Muscle layer of duodenum (tissue), 2 donors: Measurements from ENCODE around the gene TMEM106C.

ENCODE experiments used
- H3K27ac ChIP-seq: one replicate; pipeline ENCODE4 v1.7.0; 2013; ENCODE audit warnings: mild to moderate bottlenecking, low read length
- H3K27me3 ChIP-seq: one replicate; pipeline ENCODE4 v1.7.0; 2013; ENCODE audit warnings: low read depth, mild to moderate bottlenecking, control low read depth, low read length
- H3K36me3 ChIP-seq, 2 donors: one replicate each; pipeline ENCODE4 v1.7.0; 2013; ENCODE audit warnings: low read length in 2 of 2, control low read depth in 1 of 2, mild to moderate bottlenecking in 1 of 2; ENCODE audit not compliant: insufficient read depth in 2 of 2, control insufficient read depth in 1 of 2
- H3K4me1 ChIP-seq, 2 donors: one replicate each; pipeline ENCODE4 v1.7.0; 2013; ENCODE audit warnings: low read length in 2 of 2, mild to moderate bottlenecking in 2 of 2, control low read depth in 1 of 2, moderate library complexity in 1 of 2; ENCODE audit not compliant: insufficient read depth in 2 of 2, control insufficient read depth in 1 of 2
- H3K4me3 ChIP-seq, 2 donors: one replicate each; pipeline ENCODE4 v1.7.0; 2013; ENCODE audit warnings: low read length in 2 of 2, low read depth in 1 of 2, mild to moderate bottlenecking in 1 of 2
- H3K9me3 ChIP-seq, 2 donors: one replicate each; pipeline ENCODE4 v1.7.0; 2013; ENCODE audit warnings: low read length in 2 of 2, control low read depth in 1 of 2, mild to moderate bottlenecking in 1 of 2; ENCODE audit not compliant: control insufficient read depth in 1 of 2
- donor health status: healthy.

Gene TMEM106C

DNA sequence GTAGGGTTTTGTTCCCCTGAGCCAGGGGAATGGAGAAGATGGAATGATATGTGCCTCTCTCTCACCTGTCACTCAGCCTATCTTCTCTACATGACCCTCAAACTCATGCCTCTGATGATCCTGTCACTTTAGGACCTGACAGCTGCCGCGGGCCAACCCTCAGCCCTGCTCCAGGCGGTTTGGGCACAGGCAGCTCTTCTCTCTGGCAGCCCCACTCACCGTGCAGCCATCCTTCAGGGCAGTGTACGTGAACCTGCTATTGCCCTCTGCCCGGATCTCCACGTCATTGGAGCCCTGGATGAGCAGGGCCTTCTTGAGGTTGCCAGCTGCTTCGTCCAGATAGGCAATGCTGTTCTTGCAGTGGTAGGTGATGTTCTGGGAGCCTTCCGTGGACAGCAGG, 10.5 kb downstream of the TMEM106C start:
- Histone ChIP-seq H3K36me3 (peaks cover 0 to 4% of the 10 kb centered on the region in 2 donors), H3K4me3 (no peak overlapping the region), H3K27me3 (no peaks in the 10 kb centered on the region), H3K9me3 (no peaks in the 10 kb centered on the region), H3K4me1 (no peaks in the 10 kb centered on the region), H3K27ac (no peak overlapping the region)

DNA sequence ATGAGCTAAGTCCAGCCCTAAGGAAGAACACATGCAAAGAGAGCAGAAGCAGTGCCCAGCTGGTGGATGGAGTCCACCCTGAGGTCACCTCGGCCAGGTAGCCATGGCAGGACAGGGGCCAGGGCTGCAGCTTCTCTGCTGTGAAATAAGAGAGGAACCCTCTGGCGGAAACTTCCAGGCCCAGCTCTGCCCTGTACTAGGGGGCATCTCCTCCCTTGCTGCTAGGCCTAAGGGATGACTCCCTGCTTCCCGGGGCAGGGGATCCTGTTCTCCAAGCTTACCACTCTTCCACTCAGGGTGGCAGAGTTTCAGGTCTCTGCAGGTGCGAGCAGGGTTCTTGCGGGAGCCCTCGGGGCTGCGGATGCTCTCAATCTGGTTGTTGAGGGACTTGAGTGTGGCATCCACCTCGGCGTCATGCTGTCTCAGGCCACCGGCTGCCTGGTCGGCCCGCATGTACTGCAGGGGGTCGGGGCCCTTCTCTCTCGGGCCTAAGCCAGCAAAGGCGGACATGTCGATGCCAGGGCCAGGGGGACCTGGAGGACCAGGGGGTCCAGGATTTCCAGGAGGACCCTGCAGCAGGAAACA, 11.7 kb downstream of the TMEM106C start:
- no peaks in the 10 kb centered on the region for H3K9me3 ChIP-seq
- no peaks in the 10 kb centered on the region for H3K36me3 ChIP-seq
- H3K27ac ChIP-seq, result no peak overlapping the region
- H3K27me3 ChIP-seq, result no peaks in the 10 kb centered on the region
- no peaks in the 10 kb centered on the region for H3K4me1 ChIP-seq
- no peak overlapping the region for H3K4me3 ChIP-seq

DNA sequence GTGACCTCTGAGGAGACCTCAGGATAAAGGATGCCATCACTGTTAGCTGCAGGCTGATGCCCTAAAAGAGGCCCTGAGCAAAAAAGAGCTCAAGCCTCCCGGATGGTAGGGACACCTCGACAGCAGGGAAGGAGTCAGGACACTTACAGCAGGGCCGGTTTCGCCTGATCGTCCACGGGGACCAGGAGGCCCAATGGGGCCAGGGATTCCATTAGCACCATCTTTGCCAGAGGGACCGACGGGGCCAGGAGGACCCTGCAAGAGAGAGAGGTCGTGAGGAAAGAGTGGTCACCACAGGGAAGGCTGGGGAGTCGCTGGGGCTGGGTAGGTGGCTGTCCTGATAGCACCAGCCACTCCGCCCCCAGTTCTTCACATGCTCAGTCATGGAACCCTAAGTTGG, 12.4 kb downstream of the TMEM106C start:
- Histone ChIP-seq H3K36me3 (no peaks in the 10 kb centered on the region), H3K9me3 (no peaks in the 10 kb centered on the region), H3K27me3 (no peaks in the 10 kb centered on the region), H3K4me3 (no peak overlapping the region), H3K27ac (no peak overlapping the region), H3K4me1 (no peaks in the 10 kb centered on the region)

DNA sequence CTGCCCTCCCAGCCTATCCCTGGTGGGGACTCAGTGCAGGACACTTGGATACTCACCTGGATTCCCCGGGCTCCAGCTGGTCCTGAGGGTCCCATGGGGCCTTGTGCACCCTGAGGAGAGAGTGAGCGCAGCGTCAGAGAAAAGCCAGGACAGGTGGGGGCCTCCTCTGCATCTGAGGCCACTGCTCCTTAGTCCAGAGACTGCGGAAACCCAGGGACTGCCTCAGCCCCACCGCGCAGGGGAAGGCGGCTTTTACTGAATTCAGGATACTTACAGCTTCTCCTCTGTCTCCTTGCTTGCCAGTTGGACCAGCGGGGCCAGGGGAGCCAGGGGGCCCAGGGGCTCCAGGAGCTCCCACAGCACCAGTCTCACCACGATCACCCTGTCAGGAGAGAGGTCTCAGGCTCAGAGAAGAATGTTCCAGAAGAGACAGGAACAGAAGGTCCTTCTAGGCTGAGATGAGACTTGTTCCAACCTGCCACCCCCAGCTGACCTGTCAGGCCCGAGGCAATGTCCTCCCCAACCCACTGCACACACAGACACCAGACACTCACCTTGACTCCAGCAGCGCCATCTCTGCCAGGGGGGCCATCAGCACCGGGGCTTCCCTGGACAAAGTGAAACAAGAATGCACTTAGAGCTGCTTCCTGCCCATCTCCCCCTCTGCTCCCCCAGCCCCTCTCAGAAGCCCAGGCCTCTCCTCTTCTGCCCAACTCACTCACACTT, 13.8 kb downstream of the TMEM106C start:
- Histone ChIP-seq H3K4me3 (no peak overlapping the region), H3K27me3 (no peaks in the 10 kb centered on the region)

DNA sequence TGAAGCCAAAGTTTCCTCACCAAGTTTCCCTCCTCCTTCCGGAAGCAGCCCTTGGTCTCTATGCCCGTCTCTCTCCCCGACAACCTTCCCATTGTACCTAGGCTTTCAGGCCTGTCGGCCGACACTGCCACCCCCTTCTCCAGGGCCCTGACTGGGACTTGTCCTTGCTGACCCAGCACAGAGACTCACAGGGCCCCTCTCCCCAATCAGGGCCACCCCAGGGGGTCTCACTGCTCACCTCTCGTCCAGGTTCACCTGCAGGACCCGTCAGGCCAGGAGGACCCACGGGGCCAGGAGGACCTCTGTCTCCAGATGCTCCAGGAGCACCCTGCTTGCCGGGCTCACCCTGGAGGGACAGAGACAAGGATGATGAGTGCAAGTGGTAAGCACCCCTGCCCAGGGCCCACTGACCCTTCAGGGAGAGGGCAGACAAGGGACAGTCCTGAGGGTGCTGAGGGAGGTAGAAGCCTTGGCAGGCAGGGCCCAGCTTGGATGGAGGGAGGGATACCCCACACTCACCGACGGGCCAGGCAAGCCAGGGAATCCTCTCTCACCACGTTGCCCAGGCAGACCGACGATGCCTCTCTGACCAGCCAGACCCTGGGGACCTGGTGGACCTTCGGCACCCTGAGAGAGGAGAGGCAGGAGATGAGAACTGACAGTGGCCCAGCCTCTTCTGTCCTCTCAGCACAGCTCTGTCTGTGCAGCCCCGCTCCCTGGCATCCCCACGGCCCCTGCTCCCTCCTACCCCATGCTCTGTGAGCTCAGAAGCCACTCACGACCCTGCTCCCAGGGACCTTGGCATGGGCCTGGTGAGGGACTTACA, 14.6 kb downstream of the TMEM106C start:
- Histone ChIP-seq H3K27me3 (no peaks in the 10 kb centered on the region), H3K36me3 (no peaks in the 10 kb centered on the region), H3K4me1 (no peaks in the 10 kb centered on the region), H3K9me3 (no peaks in the 10 kb centered on the region), H3K4me3 (no peak overlapping the region), H3K27ac (no peak overlapping the region)

More for the DNA sequence above, 13.8 kb downstream of the TMEM106C start:
- no peak overlapping the region for H3K27ac ChIP-seq
- no peaks in the 10 kb centered on the region for H3K9me3 ChIP-seq
- H3K36me3 ChIP-seq, result no peaks in the 10 kb centered on the region
- no peaks in the 10 kb centered on the region for H3K4me1 ChIP-seq

DNA sequence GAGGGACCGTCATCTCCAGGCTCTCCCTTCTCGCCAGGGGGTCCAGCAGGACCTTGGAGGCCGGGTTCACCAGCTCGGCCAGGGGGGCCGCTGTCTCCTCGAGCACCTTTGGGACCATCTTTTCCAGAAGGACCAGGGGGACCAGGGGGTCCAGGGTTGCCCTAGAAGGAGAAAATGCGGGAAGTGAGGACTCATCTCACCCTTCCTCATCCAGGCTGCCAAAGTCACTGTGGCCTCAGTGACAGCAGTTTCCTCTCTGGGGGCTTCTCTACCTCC, 15.1 kb downstream of the TMEM106C start:
- H3K4me1 ChIP-seq, result no peaks in the 10 kb centered on the region

DNA sequence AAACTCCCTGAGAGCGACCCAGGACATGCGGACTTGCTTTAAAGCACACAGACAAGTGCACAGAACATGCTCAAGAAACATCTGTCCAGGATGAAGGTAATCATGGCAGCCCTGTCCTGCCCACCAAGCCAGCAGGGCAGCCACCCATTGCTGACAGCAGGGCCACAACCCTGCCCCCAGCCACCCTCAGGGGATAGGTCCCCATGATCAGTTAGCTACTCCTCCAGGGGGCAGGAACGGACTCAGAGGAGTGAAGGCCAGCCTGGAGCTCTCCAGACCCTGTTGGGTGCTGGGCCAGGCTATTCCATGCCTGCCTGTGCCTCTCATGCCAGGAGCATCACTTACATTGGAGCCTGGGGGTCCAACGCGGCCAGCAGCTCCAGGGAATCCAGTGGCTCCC, 15.8 kb downstream of the TMEM106C start:
- no peaks in the 10 kb centered on the region for H3K27me3 ChIP-seq
- H3K4me1 ChIP-seq, result no peaks in the 10 kb centered on the region
- H3K4me3 ChIP-seq, result no peak overlapping the region
- H3K27ac ChIP-seq, result no peak overlapping the region
- H3K9me3 ChIP-seq, result no peaks in the 10 kb centered on the region
- no peaks in the 10 kb centered on the region for H3K36me3 ChIP-seq

More for the DNA sequence above, 15.1 kb downstream of the TMEM106C start:
- Histone ChIP-seq H3K27me3 (no peaks in the 10 kb centered on the region), H3K36me3 (no peaks in the 10 kb centered on the region), H3K9me3 (no peaks in the 10 kb centered on the region), H3K4me3 (no peak overlapping the region), H3K27ac (no peak overlapping the region)

DNA sequence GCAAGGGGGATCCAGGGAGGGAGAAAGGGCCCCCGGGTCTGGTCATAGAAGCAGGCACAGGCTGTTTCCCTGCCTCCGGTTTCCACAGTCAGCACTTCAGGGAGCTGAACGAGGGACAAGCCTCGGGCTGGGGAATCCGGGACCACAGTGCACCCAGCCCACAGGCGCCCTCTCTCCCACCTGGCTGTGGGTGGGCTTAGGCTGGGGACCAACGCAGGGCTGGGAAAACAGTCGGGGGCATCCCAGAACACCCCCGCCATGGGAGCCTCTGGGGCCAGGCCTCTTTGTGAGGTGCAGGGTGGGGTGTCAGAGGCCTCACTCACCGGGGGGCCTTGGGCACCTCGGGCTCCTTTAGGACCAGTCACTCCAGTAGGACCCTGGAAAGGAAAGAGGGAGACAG, 16.3 kb downstream of the TMEM106C start:
- Histone ChIP-seq H3K9me3 (no peaks in the 10 kb centered on the region), H3K27me3 (no peaks in the 10 kb centered on the region), H3K36me3 (no peaks in the 10 kb centered on the region), H3K4me1 (no peaks in the 10 kb centered on the region), H3K27ac (no peak overlapping the region), H3K4me3 (no peak overlapping the region)

DNA sequence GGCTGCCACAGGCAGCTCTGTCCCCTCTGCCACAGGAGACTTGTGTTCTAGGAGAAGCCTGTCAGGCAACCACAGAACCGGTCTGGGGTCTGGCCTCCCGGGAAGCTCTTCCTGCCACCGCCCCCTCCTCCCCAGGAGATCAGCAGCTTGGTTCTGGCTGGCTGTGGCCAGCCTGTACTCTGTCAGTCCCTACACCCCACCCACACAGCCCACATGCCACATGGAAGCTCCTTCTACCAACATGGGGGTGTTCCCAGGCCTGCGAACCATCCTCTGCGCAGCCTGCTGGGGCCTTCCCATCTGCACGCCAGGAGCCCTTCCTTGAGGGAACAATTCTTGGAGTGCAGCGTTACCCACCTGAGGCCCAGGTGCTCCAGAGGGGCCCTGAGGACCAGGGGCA, 16.8 kb downstream of the TMEM106C start:
- Histone ChIP-seq H3K9me3 (no peaks in the 10 kb centered on the region), H3K4me3 (no peak overlapping the region), H3K27ac (no peak overlapping the region), H3K4me1 (no peaks in the 10 kb centered on the region), H3K36me3 (no peaks in the 10 kb centered on the region), H3K27me3 (no peaks in the 10 kb centered on the region)

DNA sequence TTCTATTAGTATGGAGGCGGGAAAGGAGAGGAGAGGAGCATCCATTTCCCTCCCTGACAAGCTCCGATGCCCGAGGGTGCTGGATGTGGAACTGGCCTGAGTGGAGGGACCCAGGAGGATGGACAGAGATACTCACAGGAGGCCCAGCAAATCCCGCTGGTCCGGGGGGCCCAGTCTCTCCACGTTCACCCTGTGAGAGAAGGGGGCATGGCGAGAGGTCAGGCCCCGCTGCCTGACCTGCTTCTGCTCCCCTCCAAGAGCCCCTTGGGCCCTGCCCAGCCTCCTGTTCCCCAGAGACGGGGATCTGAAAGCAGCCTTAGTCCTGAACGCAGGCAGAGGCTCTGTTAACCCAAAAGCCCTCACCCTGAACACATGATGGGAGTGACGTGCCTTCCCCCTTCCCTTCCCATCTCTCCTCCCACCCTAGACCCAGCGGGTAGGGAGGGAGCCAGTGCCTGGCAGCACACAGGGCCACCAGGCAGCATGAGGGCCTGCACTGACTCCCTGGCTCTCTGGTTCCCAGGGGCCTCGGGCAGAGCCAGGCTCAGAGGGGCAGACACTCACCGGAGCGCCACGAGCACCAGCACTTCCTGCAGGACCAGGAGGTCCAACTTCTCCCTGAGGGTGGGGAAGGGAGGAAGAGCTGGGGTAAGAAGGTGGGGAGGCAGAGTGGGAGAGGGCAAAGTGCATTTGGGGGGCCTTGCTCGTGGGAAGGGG, 17.5 kb downstream of the TMEM106C start:
- H3K27me3 ChIP-seq, result no peaks in the 10 kb centered on the region
- H3K9me3 ChIP-seq, result no peaks in the 10 kb centered on the region
- no peak overlapping the region for H3K27ac ChIP-seq
- H3K4me1 ChIP-seq, result no peaks in the 10 kb centered on the region
- no peaks in the 10 kb centered on the region for H3K36me3 ChIP-seq
- no peak overlapping the region for H3K4me3 ChIP-seq

DNA sequence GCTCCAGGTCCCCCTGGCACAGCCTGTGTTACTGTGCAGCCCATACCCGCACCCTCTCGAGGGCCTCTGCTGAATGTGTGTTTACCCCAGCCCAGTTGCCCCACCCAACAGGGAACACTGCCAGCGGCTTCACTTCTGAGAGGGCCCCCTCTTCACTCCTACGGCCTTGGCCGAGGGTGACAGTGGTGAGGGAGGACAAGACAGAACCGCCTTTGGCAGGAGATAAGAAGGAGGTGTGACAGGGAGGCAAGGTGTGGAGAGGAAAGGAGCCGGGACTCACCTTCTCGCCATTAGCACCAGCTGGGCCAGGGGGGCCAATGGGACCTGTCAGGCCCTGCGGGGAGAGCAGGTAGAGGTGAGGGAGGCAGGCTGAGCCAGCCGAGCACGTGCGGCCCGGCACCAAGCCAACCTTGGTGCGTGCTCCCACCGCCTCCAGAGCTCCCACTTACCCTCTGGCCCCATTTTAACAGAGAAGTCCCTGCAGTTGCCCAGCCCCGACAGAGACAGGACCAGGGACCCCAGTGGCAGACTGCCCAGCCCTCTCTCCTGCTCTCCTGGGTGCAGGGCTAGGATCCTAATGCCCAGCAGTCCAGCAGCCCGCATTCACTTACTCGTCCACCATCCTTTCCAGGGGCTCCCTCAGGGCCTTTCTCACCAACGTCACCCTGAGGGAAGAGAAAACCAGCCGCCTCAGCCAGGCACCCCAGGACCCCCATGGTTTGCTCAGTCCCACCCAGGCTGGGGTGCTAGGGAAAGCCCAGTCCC, 18.3 kb downstream of the TMEM106C start:
- Histone ChIP-seq H3K4me1 (no peaks in the 10 kb centered on the region), H3K36me3 (no peaks in the 10 kb centered on the region), H3K9me3 (no peaks in the 10 kb centered on the region), H3K4me3 (no peak overlapping the region), H3K27me3 (no peaks in the 10 kb centered on the region), H3K27ac (no peak overlapping the region)
